Stomach (tissue), 4 donors: ENCODE data around the gene VAPB.

Experiments used
- CTCF ChIP-seq, 7 experiments: fragments of 450-650 bp in 4 of 7; fragments of 200-600 bp in 3 of 7; sonication (generic) in 3 of 7; IDR thresholded peaks; one replicate each; pipeline ENCODE4 v1.5.1; 2016 to 2019; ENCODE audit warnings: antibody characterized with exemption in 7 of 7, control low read depth in 2 of 7, mild to moderate bottlenecking in 1 of 7
- EP300 ChIP-seq: sonication (generic); formaldehyde crosslinking; IDR thresholded peaks from one replicate; pipeline ENCODE4 v1.6.1; 2017; ENCODE audit warnings: antibody characterized with exemption
- POLR2A ChIP-seq, 4 donors: fragments of 450-650 bp; IDR thresholded peaks; one replicate each; pipeline ENCODE4 v1.6.1; 2016; ENCODE audit warnings: antibody characterized with exemption in 4 of 4, control low read depth in 2 of 4, mild to moderate bottlenecking in 1 of 4, moderate library complexity in 1 of 4
- POLR2AphosphoS5 ChIP-seq, 3 donors: sonication (generic); formaldehyde crosslinking; IDR thresholded peaks; one replicate each; pipeline ENCODE4 v1.6.1; 2016; ENCODE audit warnings: antibody characterized with exemption in 3 of 3

GRCh38 chr20:58453391-58453790 is 64.4 kb downstream of the VAPB start:
- no peak for TF ChIP-seq CTCF (IDR thresholded peaks at IDR 0.05)
- TF ChIP-seq POLR2A (IDR thresholded peaks at IDR 0.05): no peak
- no peak for TF ChIP-seq POLR2AphosphoS5 (IDR thresholded peaks at IDR 0.05)
- no peak for TF ChIP-seq EP300
